NOMO-1 (cell line): ENCODE measurements around the gene ETFDH.

ENCODE experiments used
- DNase-seq, 2 experiments: peaks; one replicate each; lab custom pipeline; 2025; ENCODE audit not compliant: unreplicated experiment in 2 of 2; lab: John Stamatoyannopoulos, UW

The ETFDH gene

DNA sequence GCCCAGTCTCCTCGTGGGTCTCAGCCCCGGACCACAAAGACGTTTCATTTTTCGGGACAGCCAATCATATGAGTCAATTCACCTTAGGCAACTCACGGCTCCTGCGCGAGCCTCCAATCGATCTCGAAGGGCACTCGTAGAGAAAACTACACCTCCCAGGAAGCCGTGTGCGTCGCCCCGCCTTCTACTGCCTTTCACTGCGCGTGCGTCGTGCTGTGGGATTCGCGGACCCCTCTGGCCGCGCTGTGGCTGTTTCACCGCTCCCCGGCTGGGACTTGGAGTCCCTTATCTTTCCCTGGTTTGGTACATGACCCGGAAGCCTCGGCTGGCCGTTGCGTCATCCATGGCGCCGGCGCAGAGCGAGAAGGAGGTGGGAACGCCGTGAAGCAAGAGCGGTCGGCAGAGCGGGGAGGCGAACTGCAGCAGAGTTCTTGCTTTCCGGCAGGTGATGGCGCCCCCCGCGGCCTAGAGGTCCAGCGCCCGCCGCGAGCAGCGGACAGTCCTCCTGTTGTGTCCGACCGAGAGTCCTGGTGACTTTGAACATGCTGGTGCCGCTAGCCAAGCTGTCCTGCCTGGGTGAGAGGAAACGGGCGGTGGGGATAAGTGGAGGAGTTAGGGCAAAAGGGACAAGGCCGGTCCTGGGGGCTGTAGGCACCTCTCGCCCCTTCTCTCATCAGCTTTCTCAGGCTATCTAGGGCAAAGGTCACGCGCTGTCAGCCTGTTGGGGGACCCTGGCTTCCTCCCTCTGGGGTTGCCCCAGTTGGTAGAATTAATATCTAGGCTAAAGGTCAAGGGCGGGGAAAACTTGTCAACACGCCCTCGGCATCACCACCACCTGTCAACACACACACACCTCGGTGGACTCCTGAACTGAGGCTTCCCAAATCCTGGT is at the start of gene ETFDH:
Gene ETFDH, plus strand, starts transcription at position 382 of the 892 bp plus-strand sequence. Its CDS starts 161 bp downstream, at position 543.
- DNase-seq, result peak; percentile 98 to 99

DNA sequence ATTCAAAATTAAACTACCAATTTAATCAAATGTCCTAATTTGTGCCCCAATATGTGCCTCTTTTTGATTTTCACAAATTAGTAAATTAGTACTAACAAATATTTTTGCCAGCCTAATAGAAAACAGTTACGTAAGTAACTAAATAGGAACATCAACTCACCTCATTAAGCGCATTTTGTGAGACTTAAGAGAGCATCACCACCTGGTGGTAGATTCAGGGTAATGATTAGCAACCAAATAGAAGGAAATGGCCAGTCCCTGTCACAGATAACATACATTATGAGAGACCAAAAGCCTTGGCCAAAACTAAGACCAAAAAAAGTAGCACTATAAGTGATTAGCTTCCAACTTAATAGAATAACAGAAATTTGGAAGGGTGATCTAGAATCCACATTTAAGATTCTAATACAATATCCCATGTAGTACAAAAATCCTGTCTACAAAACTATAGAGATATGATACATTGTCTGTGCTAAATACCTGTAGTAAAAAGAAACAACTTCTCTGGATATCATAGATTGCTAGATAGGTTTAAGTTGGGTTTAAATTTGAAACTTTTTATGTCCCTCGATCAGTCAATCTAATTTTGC is 47.1 kb upstream of the ETFDH start:
- DNase-seq, result peak; percentile 17 to 68

DNA sequence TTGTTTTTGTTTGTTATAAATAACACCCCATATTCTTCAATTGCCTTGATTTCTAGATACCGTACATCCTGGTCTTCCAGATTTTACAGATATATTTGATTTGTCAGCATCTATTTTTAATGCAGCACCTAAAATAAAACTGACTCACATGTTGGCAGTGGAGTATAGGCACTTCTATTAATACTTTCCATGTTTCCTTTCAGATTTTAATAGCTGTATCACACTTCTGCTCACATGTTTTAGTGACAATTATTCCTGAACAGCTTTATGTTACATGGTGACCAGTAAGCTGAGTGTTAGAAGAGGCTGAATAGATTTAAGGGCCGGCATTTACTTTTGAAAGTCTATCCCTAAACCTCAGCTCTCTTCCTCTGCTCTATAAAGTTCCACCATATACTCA is 46.6 kb upstream of the ETFDH start:
- no peak for DNase-seq

DNA sequence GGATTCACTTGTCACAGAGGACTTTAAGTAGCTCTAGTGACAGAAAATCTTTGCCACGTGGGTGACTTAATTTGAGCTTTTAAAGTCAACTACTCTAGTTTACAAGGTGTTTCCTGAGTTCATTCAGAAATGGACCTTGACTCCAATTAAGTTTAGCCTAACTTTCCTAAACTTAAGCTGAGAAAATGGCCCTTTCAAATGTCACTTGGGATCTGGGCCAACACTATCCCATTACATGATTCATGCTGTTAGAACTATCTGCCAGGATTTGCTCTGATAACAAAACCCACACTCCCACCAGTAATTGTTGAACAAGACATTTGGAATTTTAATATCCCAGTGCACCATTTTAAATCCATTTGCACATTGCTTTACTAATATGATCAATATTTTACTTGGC is 41.2 kb upstream of the ETFDH start:
- no peak for DNase-seq

DNA sequence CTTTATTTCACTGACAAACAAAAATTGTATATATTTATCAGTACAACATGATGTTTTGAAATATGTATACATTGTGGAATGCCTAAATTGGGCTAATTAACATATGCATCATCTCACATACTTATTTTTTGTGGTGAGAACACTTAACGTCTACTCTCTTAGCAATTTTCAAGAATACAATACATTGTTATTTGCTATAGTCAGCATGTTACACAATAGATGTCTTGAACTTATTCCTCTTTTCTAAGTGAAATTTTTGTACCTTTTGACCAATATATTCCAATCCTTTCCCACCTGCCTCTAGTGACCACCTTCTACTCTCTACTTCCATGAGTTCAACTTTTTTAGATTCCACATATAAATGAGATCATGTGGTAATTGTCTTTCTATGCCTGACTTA is 35.5 kb upstream of the ETFDH start:
- DNase-seq, result no peak

DNA sequence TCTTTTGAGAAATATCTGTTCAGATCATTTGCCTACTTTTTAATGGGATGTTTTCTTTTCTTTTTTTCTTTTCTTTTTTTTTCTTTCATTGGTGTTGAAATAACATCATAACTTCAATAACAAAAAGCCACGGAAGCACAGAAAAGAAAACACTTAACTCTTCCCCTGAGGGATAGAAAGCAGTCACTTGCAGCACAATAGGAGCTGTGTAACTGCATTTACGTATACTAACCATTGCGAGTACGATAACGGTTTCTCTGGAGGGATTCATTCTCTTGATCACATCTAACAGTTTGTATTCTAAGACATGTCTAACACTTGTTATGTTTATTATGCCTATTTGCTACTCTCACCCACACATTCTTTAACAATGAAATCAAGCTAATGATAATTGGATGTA is 27.7 kb upstream of the ETFDH start:
- DNase-seq, result no peak

DNA sequence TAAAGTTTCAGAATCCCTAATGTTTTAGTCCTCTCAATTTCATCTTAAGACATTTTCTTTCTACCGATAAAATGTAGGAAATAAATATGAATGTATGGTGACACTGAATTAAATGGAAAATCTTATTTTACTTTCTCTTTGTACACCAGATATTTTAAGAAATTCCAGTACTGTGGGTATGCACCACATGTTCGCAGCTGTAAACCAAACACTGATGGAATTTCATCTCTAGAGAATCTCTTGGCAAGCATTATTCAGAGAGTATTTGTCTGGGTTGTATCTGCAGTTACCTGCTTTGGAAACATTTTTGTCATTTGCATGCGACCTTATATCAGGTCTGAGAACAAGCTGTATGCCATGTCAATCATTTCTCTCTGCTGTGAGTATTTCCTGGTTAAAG is 27.3 kb upstream of the ETFDH start:
- no peak for DNase-seq

DNA sequence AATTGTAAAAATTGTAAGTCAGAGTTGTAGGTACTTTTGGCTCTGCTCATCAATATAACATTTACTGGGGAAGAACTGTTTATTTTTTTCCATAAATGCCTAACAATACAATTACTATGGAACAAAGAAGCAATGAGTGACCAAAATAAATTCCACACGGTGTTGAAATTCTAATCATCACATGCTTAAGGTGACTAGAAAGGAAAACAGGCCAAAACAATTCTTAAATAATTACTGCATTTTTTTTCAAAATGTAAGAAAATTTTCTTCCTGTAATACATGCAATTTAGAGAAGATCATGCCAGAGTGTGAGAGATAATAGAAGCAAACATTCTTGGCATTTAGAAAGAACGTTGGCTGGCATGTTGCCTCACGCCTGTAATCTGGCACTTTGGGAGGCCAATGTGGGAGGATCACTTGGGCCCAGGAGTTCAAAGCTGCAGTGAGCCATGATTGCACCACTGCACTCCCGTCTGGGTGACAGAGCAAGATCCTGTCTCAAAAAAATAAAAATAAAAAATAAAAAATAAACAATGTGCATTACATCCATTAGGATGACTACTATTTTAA is 22.9 kb upstream of the ETFDH start:
- no peak for DNase-seq

DNA sequence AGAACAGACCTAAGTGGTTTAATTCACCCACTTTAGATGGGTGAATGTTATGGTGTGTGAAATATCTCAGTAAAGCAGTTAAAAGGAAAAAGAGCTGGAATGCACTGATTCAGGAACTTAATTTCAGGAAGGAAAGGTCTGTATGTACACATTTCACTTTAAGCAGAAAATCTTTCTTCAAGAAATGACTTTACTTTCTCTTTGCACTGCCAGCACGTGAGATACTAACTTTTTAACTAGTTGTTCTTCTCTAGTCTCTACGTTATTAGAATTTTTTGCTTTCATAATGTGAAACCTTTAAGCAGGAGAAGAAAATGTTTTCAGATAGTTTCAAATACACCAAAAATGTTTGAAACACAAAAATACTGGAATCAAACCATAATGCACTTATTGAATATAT is 19.2 kb upstream of the ETFDH start:
- no peak for DNase-seq

DNA sequence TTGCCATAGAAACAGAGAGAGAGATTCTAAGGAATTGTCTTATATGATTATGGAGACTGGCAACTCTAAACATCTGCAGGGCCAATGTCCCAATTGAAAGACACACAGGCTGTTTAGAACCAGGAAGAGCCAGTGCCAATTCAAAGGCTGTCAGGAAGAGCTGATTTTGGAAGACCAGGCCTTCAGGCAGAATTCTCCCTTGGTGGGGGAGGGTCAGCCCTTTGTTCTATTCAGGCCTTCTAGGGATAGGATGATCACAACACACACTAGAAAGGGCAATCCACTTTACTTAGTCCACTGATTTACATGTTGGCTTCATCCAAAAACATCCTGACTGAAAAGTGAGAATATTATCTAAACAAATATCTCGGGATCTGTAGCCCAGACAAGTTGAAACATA is 15.7 kb upstream of the ETFDH start:
- no peak for DNase-seq

DNA sequence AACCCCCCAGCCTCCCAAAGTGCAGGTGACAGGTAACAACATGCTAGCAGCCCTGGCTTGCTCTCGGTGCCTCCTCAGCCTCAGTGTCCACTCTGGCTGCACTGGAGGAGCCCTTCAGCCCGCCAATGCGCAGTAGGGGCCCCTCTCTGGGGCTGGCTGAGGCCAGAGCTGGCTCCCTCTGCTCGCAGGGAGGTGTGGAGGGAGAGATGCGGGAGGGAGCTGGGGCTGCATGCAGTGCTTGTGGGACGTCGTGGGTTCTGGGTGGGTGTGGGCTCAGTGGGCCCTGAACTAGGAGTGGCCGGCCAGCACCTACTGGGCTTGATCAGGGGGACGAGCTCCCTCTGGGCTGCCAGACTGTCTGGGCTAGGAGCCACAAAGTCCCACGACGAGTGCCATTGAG is 14.8 kb upstream of the ETFDH start:
- no peak for DNase-seq

DNA sequence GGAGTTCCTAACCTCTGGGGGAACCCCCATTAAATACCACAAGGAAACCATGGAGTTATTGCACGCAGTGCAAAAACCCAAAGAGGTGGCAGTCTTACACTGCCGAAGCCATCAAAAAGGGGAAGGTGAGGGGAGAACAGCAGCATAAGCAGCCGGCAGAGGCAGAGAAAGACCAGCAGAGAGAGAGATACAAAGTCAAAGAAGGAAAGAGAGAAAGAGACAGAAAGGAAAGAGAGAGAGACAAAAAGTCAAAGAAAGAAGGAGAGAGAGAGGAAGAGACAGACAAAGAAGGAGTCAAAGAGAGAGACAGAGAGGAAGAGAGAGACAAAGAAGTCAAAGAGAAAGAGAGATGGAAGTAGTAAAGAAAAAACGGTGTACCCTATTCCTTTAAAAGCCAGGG is 8.8 kb upstream of the ETFDH start:
- peak in 1 of 2 experiments; percentile 48 for DNase-seq

DNA sequence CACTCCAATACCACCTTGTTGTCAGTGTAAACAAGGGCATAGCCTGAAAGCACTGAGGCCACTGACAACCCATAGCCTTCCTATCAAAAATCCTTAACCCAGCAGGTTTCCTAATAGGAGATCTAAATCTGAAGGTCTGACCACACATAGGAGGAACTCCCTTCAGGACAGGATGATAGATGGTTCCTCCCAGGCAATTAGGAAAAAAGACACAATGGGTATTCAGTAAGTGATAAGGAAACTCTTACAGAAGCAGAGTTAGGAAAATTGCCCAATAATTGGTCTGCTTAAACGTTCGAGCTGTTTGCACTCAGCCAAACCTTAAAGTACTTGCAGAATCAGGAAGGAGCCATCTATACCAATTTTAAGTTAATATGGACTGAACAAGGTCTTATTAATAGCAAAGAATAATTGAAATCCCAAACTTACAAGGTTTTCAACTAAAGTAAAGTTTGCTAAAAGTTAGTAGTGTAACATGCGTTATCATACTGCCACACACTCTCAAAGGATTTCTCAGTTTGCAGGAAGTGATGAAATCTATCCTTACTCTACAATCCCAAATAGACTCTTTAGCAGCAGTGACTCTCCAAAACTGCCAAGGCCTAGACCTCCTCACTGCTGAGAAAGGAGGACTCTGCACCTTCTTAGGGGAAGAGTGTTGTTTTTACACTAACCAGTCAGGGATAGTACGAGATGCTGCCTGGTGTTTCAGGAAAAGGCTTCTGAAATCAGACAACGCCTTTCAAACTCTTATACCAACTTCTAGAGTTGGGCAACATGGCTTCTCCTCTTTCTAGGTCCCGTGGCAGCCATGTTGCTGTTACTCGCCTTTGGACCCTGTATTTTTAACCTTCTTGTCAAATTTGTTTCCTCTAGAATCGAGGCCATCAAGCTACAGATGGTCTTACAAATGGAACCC is 8.1 kb upstream of the ETFDH start:
- peak; percentile 19 to 41 for DNase-seq

DNA sequence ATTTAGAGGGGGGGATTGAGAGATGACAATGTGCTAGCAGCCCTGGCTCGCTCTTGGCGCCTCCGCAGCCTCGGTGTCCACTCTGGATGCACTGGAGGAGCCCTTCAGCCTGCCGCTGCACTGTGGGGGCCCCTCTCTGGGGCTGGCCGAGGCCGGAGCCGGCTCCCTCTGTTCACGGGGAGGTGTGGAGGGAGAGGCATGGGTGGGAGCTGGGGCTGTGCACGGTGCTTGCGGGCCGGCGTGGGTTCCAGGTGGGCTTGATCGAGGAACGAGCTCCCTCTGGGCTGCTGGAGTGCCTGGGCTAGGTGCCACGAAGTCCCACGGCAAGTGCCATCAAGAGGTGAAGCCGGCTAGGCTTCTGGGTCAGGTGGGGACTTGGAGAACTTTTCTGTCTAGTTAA is 7.3 kb upstream of the ETFDH start:
- DNase-seq, result no peak

DNA sequence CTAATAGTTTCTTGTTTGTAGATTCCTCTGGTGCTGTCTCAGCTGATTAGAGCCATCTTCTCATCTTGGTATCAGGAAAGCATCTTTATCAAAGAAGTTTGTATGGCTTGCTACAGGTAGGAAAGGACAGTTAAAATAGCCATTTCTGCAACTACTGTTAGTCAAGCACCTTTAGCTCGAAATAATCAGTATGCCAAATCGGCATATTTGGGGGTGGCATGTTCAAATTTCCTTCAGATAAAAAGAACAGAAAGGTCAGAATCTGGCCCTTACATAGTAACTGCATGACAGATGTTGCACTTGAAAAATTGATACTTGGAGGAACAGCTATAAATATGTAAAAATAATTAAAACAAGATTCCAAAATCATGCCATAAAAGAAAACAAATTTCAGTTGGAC is 5.2 kb upstream of the ETFDH start:
- DNase-seq, result no peak

DNA sequence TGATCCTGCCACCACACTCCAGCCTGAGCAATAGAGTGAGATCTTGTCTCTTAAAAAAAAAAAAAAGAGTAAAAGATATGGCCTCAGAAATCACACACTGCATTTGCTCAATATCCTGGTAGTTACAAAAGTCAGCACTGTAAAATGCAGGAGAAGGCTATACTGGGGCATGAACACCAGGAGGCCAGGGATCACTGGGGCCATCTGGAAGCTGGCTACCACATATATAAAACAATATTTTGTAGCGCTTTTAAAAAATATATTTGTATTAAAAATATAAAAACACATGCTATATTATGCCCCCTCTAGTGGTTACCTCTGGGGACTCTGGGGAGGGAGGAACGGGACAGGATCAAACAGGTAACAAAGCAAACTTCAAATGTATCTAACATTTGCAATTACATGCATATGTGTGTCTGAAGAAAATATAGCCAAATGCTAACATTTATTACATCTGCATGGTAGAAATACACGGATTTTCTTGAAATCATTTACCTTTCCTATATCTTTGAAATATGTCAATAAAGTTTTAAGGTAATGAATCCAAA is 4.4 kb upstream of the ETFDH start:
- DNase-seq, result peak; percentile 53 to 60

DNA sequence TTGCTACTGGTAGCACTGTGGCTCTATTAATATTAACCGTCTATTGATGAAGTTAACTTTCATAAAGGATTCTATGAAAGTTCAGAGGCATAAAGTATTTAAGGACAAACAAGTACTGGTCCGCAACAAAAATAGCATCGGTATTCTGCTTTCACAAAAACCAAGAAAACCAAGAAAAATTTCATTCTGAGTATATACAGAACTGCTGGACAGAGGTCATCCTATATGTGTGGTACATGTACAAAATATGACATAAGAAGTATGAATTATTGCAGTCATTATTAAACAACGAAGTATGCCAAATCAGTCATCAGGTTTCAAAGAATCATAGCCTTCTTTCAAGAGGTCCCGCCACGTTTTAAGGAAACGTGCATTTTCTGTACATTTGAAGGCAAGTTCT is 2.8 kb upstream of the ETFDH start:
- no peak for DNase-seq

DNA sequence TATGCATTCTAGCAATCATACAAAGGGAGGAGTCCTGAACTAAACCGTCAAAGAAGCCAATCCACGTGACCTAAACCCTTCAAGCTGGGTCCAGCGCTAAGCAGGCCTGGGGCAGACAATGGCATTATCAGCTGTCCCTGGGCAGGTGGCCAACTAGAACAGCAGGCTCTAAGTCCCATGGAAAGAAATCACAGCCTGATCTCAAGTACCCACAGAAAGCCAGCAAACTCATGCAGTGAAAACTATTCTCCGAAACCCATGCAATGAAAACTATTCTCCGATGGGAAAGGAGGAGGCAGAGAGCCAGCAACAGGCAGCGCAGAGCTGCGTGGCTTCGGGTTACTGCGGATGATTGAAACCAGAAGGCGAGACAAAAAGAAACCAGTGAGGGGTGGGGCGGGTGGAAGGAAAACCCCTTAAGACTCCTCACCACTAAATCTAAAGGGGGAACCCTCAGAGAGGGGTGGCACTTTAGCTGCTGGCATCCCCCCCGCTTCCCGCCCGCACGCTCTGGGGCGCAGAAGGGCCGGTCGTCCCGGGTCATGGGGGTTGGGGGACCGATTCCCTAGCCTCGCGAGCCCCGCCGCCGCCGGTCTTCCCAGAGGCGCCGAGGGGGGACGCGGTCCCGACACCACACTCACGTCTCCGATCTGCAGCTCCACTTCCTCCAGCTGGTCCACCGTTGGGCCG is 976 bp upstream of the ETFDH start:
- peak; percentile 7 to 43 for DNase-seq

DNA sequence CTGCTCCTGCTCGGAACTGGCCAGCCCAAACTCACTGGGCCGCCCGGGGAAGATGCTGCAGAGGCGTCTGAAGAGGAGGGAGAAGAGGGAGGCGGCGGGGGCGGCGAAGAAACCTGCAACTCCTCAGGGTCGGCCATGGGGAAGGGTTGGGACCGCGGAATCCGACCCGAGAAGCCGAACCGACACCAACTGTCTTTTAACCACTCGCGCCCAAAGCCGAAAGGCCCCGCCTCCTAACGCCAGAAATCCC is 506 bp upstream of the ETFDH start, which contains the start of gene C4orf46:
Gene C4orf46, minus strand, starts transcription at position 223 of the 250 bp plus-strand sequence. Its CDS starts 86 bp downstream, at position 137.
- no peak for DNase-seq

DNA sequence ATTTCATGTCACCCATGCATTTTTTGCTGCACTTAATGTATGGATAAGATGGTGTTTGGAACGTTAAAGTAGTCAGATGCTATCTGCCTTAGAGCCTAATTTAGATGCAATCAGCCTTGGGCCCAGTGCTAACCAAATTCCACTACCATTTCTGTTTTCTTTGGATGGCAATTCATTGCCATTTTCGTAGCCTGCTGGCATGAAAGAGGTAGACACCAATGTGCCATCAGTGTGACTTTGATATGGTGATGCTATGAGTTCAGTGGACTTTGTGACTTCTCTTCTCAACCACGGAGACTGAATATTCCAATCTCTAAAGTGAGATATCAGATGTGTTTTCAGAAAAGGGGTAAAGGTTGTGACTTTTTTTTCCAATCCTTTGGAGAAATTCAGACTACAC is 1.5 kb downstream of the ETFDH start:
- no peak for DNase-seq
